Keratinocyte (primary cell): ENCODE results near the gene CD247.

ENCODE experiments used
- EZH2 ChIP-seq: IDR thresholded peaks from one replicate; pipeline ENCODE4 v1.6.1; 2012; ENCODE audit warnings: inconsistent platforms, mild to moderate bottlenecking, low read length, moderate library complexity
- TF ChIP-seq, protein P1 (sequence below), 3 experiments: IDR thresholded peaks in 1 of 3; conservative IDR thresholded peaks in 1 of 3; optimal IDR thresholded peaks in 1 of 3; 2 replicates in 2 of 3; 3 replicates in 1 of 3; pipeline versions ENCODE3 to v1.5.1; 2011; ENCODE audit warnings: low read length in 3 of 3, mild to moderate bottlenecking in 3 of 3, moderate library complexity in 2 of 3, control low read depth in 1 of 3, inconsistent platforms in 1 of 3; ENCODE audit not compliant: insufficient read depth in 2 of 3; ENCODE audit errors: extremely low read depth in 1 of 3

DNA sequence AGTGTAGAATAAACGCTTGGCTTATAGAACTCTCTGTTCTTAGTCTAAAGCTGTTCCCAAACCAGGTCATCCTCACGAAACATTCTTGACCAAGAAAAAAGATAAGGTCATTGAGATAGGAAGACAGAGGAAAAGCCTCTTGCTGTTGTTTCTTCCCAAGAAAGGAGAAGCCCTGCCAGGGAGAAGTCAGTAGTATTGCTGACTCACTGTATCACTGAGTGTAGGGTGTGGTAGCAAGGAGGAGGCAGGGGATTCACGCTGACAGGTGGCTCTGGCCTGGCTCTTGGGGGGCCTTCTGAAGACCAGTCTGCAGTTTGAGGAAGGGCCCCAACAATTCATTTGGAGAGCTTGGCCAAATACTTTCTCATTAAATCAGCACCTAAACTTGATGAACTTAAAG, 97.8 kb downstream of the CD247 start:
- TF ChIP-seq, protein P1, sequence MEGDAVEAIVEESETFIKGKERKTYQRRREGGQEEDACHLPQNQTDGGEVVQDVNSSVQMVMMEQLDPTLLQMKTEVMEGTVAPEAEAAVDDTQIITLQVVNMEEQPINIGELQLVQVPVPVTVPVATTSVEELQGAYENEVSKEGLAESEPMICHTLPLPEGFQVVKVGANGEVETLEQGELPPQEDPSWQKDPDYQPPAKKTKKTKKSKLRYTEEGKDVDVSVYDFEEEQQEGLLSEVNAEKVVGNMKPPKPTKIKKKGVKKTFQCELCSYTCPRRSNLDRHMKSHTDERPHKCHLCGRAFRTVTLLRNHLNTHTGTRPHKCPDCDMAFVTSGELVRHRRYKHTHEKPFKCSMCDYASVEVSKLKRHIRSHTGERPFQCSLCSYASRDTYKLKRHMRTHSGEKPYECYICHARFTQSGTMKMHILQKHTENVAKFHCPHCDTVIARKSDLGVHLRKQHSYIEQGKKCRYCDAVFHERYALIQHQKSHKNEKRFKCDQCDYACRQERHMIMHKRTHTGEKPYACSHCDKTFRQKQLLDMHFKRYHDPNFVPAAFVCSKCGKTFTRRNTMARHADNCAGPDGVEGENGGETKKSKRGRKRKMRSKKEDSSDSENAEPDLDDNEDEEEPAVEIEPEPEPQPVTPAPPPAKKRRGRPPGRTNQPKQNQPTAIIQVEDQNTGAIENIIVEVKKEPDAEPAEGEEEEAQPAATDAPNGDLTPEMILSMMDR (optimal IDR thresholded peaks at IDR 0.05 in 1 of 3, IDR thresholded peaks at IDR 0.05 in 1 of 3, conservative IDR thresholded peaks at IDR 0.05 in 1 of 3; ENCODE audit: extremely low read depth in 1 of 3, insufficient read depth in 2 of 3, low read length in 3 of 3): no peak
- no peak for TF ChIP-seq EZH2
